Activated CD8-positive, alpha-beta T cell treated with anti-CD3 and anti-CD28 coated beads for 36 hours (primary cell): Measurements from ENCODE around the gene AGAP1. TPM values are rescaled to one million over a fixed set of nuclear protein-coding genes. Genes with fewer than 3 reads are reported as not detected.
A peak's percentile ranks its signal among the peaks of the same experiment; 100 is the strongest.

ENCODE experiments used
- ATAC-seq: fragments of 200-7000 bp; cut with Tn5 transposase; one replicate; pipeline ENCODE4 v1.10.0; 2021; ENCODE audit warnings: mild to moderate bottlenecking, moderate library complexity
- CTCF ChIA-PET: fragments of 350-600 bp; sonication (Branson Sonifier 250); formaldehyde crosslinking; loops from one replicate; lab custom pipeline; 2021; ENCODE audit warnings: antibody characterized with exemption; lab: Charles Lee
- POLR2A ChIA-PET: fragments of 350-600 bp; sonication (Branson Sonifier 250); formaldehyde crosslinking; loops from one replicate; lab custom pipeline; 2021; ENCODE audit warnings: antibody characterized with exemption; lab: Charles Lee
- DNase-seq: peaks from one replicate; pipeline ENCODE4 v3.0.0-alpha.2; 2020
- H3K27ac Mint-ChIP-seq: one replicate; pipeline ENCODE4 v1.8.0; 2021; ENCODE audit warnings: mild to moderate bottlenecking, mixed read lengths
- H3K27me3 Mint-ChIP-seq: one replicate; pipeline ENCODE4 v1.8.0; 2021; ENCODE audit warnings: mixed read lengths
- H3K36me3 Mint-ChIP-seq: one replicate; pipeline ENCODE4 v1.8.0; 2021; ENCODE audit warnings: low read depth, mixed read lengths
- H3K4me1 Mint-ChIP-seq: one replicate; pipeline ENCODE4 v1.8.0; 2021; ENCODE audit warnings: low read depth, mixed read lengths
- H3K4me3 Mint-ChIP-seq: one replicate; pipeline ENCODE4 v1.8.0; 2021; ENCODE audit warnings: mild to moderate bottlenecking, moderate library complexity, mixed read lengths
- H3K9me3 Mint-ChIP-seq: one replicate; pipeline ENCODE4 v1.8.0; 2021; ENCODE audit warnings: mixed read lengths
- intact Hi-C: fragments of 100-400 bp; cut with micrococcal nuclease; formaldehyde crosslinking; loops from one replicate; pipeline ENCODE4 v1.10.0; 2022
- total RNA-seq, 2 experiments: library from RNA; stranded (reverse); gene quantifications; one replicate each; pipeline ENCODE4 v1.2.3, GENCODE V29; 2021
- TF ChIP-seq, protein P1 (sequence below): fragments of 200-600 bp; IDR thresholded peaks from one replicate; pipeline ENCODE4 v1.8.0; 2022; ENCODE audit warnings: antibody characterized with exemption, mild to moderate bottlenecking

Gene AGAP1
- total RNA-seq, 2 experiments from 2014 or later, result 2.5 to 2.9 TPM

DNA sequence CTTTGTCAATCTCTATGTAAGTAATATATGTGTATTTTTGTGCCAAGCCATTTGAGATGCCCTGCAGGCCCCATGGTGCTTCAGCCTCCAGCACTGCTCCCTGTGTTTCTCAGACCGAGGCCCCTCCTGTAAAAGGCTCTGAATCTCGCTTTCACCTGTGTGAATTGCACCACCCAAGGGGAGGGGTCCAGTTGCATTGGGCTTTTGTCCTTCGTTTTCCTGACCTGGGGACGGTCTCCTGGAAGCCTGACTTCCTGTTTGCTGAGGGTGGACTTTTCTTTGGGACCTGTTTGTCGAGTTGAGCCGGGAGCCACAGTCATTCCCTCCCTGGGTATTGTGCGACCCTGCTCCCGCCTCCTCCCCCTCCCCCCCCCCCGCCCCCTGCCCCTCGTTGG, 48.9 kb downstream of the AGAP1 start:
- CTCF ChIA-PET, result no interaction called here
- no peak overlapping the region for H3K4me3 Mint-ChIP-seq
- H3K27me3 Mint-ChIP-seq, result peaks cover 2% of the 10 kb centered on the region
- DNase-seq (no peak), ATAC-seq (no peak)
- intact Hi-C loops, result no loop called here
- TF ChIP-seq, protein P1, sequence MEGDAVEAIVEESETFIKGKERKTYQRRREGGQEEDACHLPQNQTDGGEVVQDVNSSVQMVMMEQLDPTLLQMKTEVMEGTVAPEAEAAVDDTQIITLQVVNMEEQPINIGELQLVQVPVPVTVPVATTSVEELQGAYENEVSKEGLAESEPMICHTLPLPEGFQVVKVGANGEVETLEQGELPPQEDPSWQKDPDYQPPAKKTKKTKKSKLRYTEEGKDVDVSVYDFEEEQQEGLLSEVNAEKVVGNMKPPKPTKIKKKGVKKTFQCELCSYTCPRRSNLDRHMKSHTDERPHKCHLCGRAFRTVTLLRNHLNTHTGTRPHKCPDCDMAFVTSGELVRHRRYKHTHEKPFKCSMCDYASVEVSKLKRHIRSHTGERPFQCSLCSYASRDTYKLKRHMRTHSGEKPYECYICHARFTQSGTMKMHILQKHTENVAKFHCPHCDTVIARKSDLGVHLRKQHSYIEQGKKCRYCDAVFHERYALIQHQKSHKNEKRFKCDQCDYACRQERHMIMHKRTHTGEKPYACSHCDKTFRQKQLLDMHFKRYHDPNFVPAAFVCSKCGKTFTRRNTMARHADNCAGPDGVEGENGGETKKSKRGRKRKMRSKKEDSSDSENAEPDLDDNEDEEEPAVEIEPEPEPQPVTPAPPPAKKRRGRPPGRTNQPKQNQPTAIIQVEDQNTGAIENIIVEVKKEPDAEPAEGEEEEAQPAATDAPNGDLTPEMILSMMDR, result no peak
- H3K9me3 Mint-ChIP-seq, result no peaks in the 10 kb centered on the region
- H3K27ac Mint-ChIP-seq, result no peak overlapping the region
- H3K4me1 Mint-ChIP-seq, result no peaks in the 10 kb centered on the region
- H3K36me3 Mint-ChIP-seq, result no peaks in the 10 kb centered on the region
- POLR2A ChIA-PET, result no interaction called here

DNA sequence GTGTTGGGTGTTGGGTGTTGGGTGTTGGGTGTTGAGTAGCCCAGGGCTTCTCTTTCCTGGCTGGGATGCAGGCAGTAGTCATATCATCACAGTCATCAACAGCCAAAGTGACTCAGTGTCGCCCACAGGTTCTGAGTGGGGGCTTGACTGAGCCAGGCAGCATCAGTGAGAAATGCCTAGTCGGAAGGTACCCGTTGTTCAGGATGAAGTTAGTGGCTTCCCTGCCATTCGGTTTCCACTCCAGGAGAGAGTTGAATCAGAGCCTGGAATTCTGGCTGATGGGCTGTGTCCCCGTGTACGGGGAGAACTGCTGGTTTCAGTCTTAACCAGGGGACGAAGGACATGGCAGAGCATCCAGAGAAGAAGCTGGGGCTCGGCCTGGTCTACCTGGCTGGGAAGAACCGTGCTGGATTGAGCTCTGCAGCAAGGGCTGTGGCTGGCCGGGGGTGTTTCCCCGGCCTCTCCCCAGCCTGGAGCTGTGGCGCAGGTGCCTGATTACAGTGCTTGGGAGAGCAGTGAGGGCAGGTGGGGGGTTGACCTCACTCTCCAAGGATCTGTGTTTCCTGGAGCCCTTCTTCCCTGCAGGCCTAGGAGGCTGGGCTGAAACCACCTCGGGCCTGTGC, 49.4 kb downstream of the AGAP1 start:
- intact Hi-C loops, result no loop called here
- TF ChIP-seq, protein P1, result no peak
- DNase-seq (peak; percentile 5), ATAC-seq (no peak)
- no peaks in the 10 kb centered on the region for H3K9me3 Mint-ChIP-seq
- no peak overlapping the region for H3K27ac Mint-ChIP-seq
- H3K4me3 Mint-ChIP-seq, result no peak overlapping the region
- POLR2A ChIA-PET, result interaction anchor here (0.6 kb wide), 1 partner anchor 25 kb away, joined by 3 read pairs; no protein-coding TSS in a partner anchor
- CTCF ChIA-PET, result no interaction called here
- no peaks in the 10 kb centered on the region for H3K36me3 Mint-ChIP-seq
- peaks cover 2% of the 10 kb centered on the region for H3K27me3 Mint-ChIP-seq
- H3K4me1 Mint-ChIP-seq, result no peaks in the 10 kb centered on the region

DNA sequence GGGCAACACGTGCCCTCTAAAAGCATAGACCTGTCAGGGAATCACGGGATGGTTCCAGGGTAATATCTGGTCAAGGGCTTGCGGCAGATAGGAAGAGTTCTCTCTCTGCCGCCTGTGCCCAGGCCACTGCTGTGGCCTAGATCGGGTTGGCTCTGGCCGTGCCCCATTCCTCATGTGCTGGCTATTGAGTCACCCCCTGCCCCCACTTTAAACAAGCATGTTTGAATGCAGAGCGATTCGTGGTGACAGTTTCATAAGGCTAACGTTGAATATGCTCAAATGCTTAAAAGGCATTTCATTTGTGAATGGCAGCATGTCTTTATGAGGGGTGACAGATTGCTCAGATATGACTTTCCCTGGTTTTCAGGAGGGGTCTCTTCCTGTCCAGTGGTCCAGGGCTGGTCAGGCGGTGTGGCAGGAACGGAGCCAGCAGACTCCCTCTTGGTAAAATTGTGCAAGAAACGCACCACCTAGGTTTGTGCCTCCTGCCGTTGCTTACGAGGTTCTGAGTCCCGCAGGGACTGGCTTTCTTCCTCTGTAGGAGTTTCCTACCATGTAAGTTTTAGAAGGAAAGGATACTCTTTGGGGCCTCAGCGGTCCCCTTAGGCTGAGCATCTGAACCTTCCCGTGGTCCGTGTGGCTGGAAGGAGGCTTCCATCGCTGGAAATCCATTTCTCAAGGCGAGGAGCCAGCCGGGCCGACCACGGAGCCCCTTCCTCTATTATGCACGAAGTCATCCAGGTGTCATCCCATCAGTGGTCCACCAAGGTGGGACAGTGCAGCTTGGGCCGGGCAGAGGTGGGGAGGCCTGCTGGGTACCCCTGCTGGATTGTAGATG, 50.2 kb downstream of the AGAP1 start:
- Mint-ChIP-seq H3K9me3 (no peaks in the 10 kb centered on the region), H3K4me1 (no peaks in the 10 kb centered on the region), H3K27ac (no peak overlapping the region), H3K4me3 (no peak overlapping the region), H3K27me3 (peaks cover 2% of the 10 kb centered on the region), H3K36me3 (no peaks in the 10 kb centered on the region)
- DNase-seq (no peak), ATAC-seq (no peak)
- ChIA-PET CTCF (no interaction called here), POLR2A (interaction anchor here (0.6 kb wide), 1 partner anchor 26 kb away, joined by 3 read pairs; no protein-coding TSS in a partner anchor)
- TF ChIP-seq, protein P1, result no peak
- intact Hi-C loops, result no loop called here

DNA sequence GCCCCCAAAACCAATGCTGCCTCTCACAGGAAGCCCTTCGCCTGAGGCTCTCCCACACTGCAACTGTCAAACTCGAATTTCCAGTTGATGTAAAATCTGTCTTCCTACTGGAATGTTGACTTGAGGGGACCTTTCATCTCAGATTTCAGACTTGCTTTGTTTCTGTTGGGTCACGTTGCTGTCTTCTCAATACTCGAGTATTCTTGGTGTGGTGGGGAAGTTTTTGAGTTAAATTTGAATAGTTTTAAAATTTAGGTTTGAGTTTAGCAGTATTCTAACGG, 50.8 kb downstream of the AGAP1 start:
- no peak overlapping the region for H3K4me3 Mint-ChIP-seq
- DNase-seq, result no peak
- TF ChIP-seq, protein P1, result no peak
- ChIA-PET POLR2A (no interaction called here), CTCF (no interaction called here)
- no peaks in the 10 kb centered on the region for H3K9me3 Mint-ChIP-seq
- no peak for ATAC-seq
- H3K27me3 Mint-ChIP-seq, result peaks cover 2% of the 10 kb centered on the region
- intact Hi-C loops, result no loop called here
- H3K4me1 Mint-ChIP-seq, result no peaks in the 10 kb centered on the region
- H3K36me3 Mint-ChIP-seq, result no peaks in the 10 kb centered on the region
- no peak overlapping the region for H3K27ac Mint-ChIP-seq
